Ovary (tissue), 3 donors: Measurements from ENCODE around the gene ESAM.

Experiments used
- CTCF ChIP-seq, 3 donors: fragments of 450-650 bp in 2 of 3; fragments of 200-600 bp in 1 of 3; IDR thresholded peaks; one replicate each; pipeline versions ENCODE4 v1.5.1 to v1.8.0; 2016 to 2022; ENCODE audit warnings: antibody characterized with exemption in 3 of 3, mild to moderate bottlenecking in 1 of 3
- EP300 ChIP-seq: sonication (generic); formaldehyde crosslinking; IDR thresholded peaks from one replicate; pipeline ENCODE4 v1.6.1; 2017; ENCODE audit warnings: antibody characterized with exemption
- POLR2A ChIP-seq: fragments of 450-650 bp; IDR thresholded peaks from one replicate; pipeline ENCODE4 v1.6.1; 2017; ENCODE audit warnings: antibody characterized with exemption, mild to moderate bottlenecking, moderate library complexity
- donor health status: DM: no; HTN: no; CAD: no.

GRCh38 chr11:124748100-124748418 is 14.0 kb downstream of the ESAM start:
- TF ChIP-seq CTCF (IDR thresholded peaks at IDR 0.05), result no peak
- TF ChIP-seq POLR2A, result no peak
- TF ChIP-seq EP300, result no peak
